IgD-negative memory B cell (primary cell): Measurements from ENCODE around the gene MYO1C. TPM values are rescaled to one million over a fixed set of nuclear protein-coding genes. Genes with fewer than 3 reads are reported as not detected.
A peak's percentile ranks its signal among the peaks of the same experiment; 100 is the strongest.
"Not testable (repeated sequence)": the region's sequence is repeated elsewhere in the genome, so short reads cannot be mapped to it uniquely, and the experiment has no call there.

Source experiments
- H3K27ac Mint-ChIP-seq, 3 donors: one replicate each; pipeline ENCODE4 v1.8.0; 2020 to 2022; ENCODE audit warnings: mild to moderate bottlenecking in 3 of 3, mixed read lengths in 3 of 3, moderate library complexity in 1 of 3
- H3K27me3 Mint-ChIP-seq: one replicate; pipeline ENCODE4 v1.8.0; 2021; ENCODE audit warnings: mixed read lengths
- H3K36me3 Mint-ChIP-seq: one replicate; pipeline ENCODE4 v1.8.0; 2020; ENCODE audit warnings: mild to moderate bottlenecking, mixed read lengths
- H3K4me1 Mint-ChIP-seq, 3 donors: one replicate each; pipeline ENCODE4 v1.8.0; 2020 to 2022; ENCODE audit warnings: mixed read lengths in 3 of 3, mild to moderate bottlenecking in 1 of 3
- H3K4me3 Mint-ChIP-seq, 4 donors: one replicate each; pipeline ENCODE4 v1.8.0; 2020 to 2022; ENCODE audit warnings: mild to moderate bottlenecking in 4 of 4, mixed read lengths in 4 of 4, moderate library complexity in 3 of 4
- H3K9me3 Mint-ChIP-seq, 3 donors: one replicate each; pipeline ENCODE4 v1.8.0; 2020 to 2021; ENCODE audit warnings: mixed read lengths in 3 of 3, mild to moderate bottlenecking in 1 of 3
- polyA plus RNA-seq: library from polyadenylated mRNA; unstranded; fragments of 300-500 nt; fragmentation: Illumina TruSeq; gene quantifications from one replicate; pipeline ENCODE4 v1.2.3, GENCODE V29; 2021

Gene MYO1C
- polyA plus RNA-seq, 1 donor from 2014 or later: 29.6 TPM

GRCh38 chr17:1447052-1447451, 45.4 kb downstream of the MYO1C start:
- no peak overlapping the region for H3K27ac Mint-ChIP-seq
- no peaks in the 10 kb centered on the region for H3K27me3 Mint-ChIP-seq
- H3K9me3 Mint-ChIP-seq: no peaks in the 10 kb centered on the region
- peaks cover 12 to 28% (median 17%) of the 10 kb centered on the region in 3 donors for H3K4me1 Mint-ChIP-seq
- no peaks in the 10 kb centered on the region for H3K36me3 Mint-ChIP-seq
- no peak overlapping the region for H3K4me3 Mint-ChIP-seq

GRCh38 chr17:1446201-1446600, 46.3 kb downstream of the MYO1C start:
- peaks cover 9 to 24% (median 14%) of the 10 kb centered on the region in 3 donors for H3K4me1 Mint-ChIP-seq
- no peak overlapping the region for H3K4me3 Mint-ChIP-seq
- no peaks in the 10 kb centered on the region for H3K36me3 Mint-ChIP-seq
- no peaks in the 10 kb centered on the region for H3K9me3 Mint-ChIP-seq
- H3K27ac Mint-ChIP-seq: peak overlapping the region in 2 of 3 donors; percentile 50 to 71
- H3K27me3 Mint-ChIP-seq: no peaks in the 10 kb centered on the region

DNA sequence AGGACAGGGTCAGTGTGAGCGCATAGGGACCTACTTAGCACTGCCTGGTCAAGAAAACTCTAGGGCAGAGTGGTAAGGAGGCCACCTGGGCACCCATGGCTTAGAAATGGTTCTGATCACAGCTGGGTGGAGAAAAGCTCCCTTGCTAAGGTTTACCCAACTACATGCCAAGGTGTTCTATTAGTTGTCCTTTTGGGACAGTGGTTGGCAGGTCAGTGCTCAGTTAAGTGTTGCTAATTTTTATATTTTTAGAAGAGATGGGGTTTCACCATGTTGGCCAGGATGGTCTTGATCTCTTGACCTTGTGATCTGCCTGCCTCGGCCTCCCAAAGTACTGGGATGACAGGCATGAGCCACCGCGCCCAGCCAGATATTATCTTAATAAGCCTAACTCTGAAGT, 46.8 kb downstream of the MYO1C start:
- H3K4me1 Mint-ChIP-seq: peaks cover 9 to 24% (median 14%) of the 10 kb centered on the region in 3 donors
- H3K9me3 Mint-ChIP-seq, H3K36me3 Mint-ChIP-seq, H3K27me3 Mint-ChIP-seq, H3K4me3 Mint-ChIP-seq: not testable (repeated sequence)
- peak overlapping the region in 1 of 3 donors; percentile 71 for H3K27ac Mint-ChIP-seq

DNA sequence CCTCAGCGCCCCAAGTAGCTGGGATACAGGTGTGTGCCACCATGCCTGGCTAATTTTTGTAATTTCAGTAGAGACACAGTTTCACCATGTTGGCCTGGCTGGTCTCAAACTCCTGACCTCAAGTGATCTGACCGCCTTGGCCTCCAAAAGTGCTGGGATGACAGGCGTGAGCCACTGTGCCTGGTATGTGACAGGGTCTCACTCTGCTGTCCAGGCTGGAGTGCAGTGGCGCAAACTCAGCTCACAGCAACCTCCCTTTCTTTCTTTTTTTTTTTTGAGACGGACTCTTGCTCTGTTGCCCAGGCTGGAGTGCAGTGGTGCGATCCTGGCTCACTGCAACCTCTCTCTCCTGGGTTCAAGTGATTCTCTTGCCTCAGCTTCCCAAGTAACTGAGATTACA, 49.8 kb downstream of the MYO1C start:
- H3K27ac Mint-ChIP-seq, H3K36me3 Mint-ChIP-seq, H3K9me3 Mint-ChIP-seq, H3K27me3 Mint-ChIP-seq, H3K4me3 Mint-ChIP-seq: not testable (repeated sequence)
- peaks cover 9 to 16% (median 15%) of the 10 kb centered on the region in 3 donors for H3K4me1 Mint-ChIP-seq

GRCh38 chr17:1442187-1442586, 50.3 kb downstream of the MYO1C start:
- H3K9me3 Mint-ChIP-seq: no peaks in the 10 kb centered on the region
- no peaks in the 10 kb centered on the region for H3K27me3 Mint-ChIP-seq
- peaks cover 9 to 15% (median 15%) of the 10 kb centered on the region in 3 donors for H3K4me1 Mint-ChIP-seq
- H3K4me3 Mint-ChIP-seq: no peak overlapping the region
- H3K36me3 Mint-ChIP-seq: peaks cover 3% of the 10 kb centered on the region
- no peak overlapping the region for H3K27ac Mint-ChIP-seq

DNA sequence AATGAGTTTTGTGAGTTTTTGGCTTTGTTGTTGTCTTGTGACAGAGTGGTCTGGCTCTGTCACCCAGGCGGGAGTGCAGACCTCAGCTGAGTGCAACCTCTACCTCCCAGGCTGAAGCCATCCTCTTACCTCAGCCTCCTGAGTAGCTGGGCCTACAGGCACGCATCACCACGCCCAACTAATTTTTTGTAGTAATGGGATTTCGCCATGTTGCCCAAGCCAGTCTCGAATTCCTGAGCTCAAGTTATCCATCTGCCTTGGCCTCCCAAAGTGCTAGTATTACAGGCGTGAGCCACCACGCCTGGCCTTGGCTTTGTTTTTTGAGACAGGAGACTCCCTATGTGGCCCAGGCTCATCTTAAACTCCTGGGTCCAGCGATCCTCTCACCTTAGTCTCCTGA, 51.6 kb downstream of the MYO1C start:
- H3K4me3 Mint-ChIP-seq: no peak overlapping the region
- H3K9me3 Mint-ChIP-seq: no peaks in the 10 kb centered on the region
- no peak overlapping the region for H3K27ac Mint-ChIP-seq
- H3K4me1 Mint-ChIP-seq: peaks cover 5 to 14% (median 7%) of the 10 kb centered on the region in 3 donors
- no peaks in the 10 kb centered on the region for H3K27me3 Mint-ChIP-seq
- peaks cover 3% of the 10 kb centered on the region for H3K36me3 Mint-ChIP-seq

DNA sequence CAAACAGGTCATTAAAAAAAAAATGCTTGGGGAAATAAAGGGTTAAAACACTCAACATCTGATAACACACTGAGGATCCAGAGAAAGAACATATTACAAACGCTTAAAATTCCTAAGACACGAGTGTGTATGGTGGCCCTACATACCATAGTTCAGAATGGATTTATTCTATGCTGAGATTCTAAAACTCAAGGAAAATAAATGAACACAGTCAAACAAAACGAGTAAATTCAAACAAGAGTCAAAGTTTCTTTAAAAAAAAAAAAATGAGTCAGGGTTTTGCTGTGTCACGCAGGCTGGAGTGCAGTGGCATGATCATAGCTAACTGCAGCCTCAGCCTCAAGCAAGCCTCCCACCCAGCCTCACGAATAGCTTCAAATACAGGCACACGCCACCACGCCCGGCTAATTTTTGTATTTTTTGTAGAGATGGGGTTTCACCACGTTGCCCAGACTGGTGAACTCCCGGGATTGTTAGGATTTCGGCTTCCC, 53.8 kb downstream of the MYO1C start:
- H3K4me1 Mint-ChIP-seq: peaks cover 0 to 11% (median 6%) of the 10 kb centered on the region in 3 donors
- no peak overlapping the region for H3K27ac Mint-ChIP-seq
- H3K4me3 Mint-ChIP-seq: no peak overlapping the region
- no peaks in the 10 kb centered on the region for H3K9me3 Mint-ChIP-seq
- H3K36me3 Mint-ChIP-seq: peaks cover 5% of the 10 kb centered on the region
- no peaks in the 10 kb centered on the region for H3K27me3 Mint-ChIP-seq

DNA sequence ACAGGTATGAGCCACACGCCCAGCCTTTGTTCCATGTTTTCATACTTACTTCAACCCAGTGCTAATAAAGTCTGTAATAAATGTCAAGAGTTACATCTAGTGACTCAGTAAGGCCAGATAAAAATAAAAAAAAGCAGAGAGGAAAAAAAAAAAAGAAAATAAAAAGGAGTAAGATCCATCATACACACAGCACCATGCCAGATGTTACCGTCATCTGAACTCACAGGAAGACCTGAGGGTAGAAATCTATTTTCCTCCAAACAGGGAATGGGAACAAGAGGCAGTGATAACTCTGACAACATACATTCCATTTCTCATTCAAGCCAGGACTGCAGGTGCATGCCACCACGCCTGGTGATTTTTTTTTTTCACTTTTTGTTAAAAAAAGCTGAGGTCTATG, 57.2 kb downstream of the MYO1C start:
- no peaks in the 10 kb centered on the region for H3K9me3 Mint-ChIP-seq
- H3K36me3 Mint-ChIP-seq: peaks cover 5% of the 10 kb centered on the region
- peaks cover 9 to 25% (median 11%) of the 10 kb centered on the region in 3 donors for H3K4me1 Mint-ChIP-seq
- H3K27me3 Mint-ChIP-seq: no peaks in the 10 kb centered on the region
- peak overlapping the region in 1 of 3 donors; percentile 46 for H3K27ac Mint-ChIP-seq
- H3K4me3 Mint-ChIP-seq: no peak overlapping the region

DNA sequence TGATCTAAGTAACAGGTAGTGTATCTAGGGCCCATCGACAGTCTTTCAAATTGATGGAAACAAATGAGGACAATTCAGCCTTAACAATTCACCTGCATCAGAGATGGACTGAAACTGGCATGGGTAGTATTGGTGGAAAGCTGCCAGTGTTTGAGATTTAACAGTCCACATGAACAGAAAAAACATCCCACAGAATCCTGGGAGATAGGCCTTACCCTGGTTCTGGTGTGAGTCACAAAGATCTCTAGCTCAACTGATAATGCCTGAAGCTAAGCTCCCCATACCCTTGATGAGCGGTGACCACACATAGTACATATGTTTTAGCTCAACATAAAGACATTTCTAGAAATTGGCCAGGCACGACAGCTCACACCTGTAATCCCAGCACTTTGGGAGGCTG, 58.3 kb downstream of the MYO1C start:
- Mint-ChIP-seq H3K4me1 (peaks cover 9 to 25% (median 11%) of the 10 kb centered on the region in 3 donors), H3K36me3 (peaks cover 2% of the 10 kb centered on the region), H3K27ac (no peak overlapping the region), H3K9me3 (no peaks in the 10 kb centered on the region), H3K27me3 (no peaks in the 10 kb centered on the region), H3K4me3 (no peak overlapping the region)

GRCh38 chr17:1431631-1432104, 60.8 kb downstream of the MYO1C start:
- Mint-ChIP-seq H3K27me3 (no peaks in the 10 kb centered on the region), H3K27ac (no peak overlapping the region), H3K4me1 (peaks cover 5 to 22% (median 11%) of the 10 kb centered on the region in 3 donors), H3K4me3 (peak overlapping the region in 1 of 4 donors; percentile 65), H3K36me3 (peaks cover 2% of the 10 kb centered on the region), H3K9me3 (no peaks in the 10 kb centered on the region)

DNA sequence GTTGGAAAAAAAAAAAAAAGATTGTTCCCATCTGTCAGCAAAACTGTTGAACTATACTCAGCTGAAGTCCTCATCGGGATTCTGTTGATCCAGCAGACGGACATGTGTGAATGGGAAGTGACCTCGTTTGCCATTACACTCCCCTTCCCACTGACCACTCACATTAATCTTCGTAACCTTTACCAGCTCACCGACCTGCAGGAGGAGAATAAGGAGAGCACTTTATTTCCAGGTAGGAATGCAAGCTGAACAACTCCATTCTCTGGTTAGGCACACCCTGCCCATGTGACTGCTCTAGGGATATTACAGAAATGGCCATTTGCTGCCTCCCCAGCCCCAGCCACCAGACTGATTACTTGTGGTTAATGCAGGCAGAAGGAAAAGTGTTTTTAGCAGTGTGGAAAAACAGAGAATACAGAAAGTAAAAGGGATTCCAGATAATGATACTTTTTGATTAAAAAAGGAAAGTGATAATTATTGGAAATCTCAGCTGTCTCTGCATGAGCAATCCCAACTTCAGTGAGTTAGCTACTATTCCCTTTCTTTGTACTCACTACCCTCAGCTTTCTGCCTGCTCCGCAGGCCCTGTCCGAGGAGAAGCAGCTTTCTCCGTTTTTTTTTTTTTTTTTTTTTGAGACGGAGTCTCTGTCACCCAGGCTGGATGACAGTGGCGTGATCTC, 68.9 kb downstream of the MYO1C start:
- peaks cover 0 to 2% (median 0%) of the 10 kb centered on the region in 3 donors for H3K4me1 Mint-ChIP-seq
- no peaks in the 10 kb centered on the region for H3K27me3 Mint-ChIP-seq
- no peaks in the 10 kb centered on the region for H3K36me3 Mint-ChIP-seq
- H3K9me3 Mint-ChIP-seq: no peaks in the 10 kb centered on the region
- H3K4me3 Mint-ChIP-seq: no peak overlapping the region
- H3K27ac Mint-ChIP-seq: peak overlapping the region in 1 of 3 donors; percentile 55

DNA sequence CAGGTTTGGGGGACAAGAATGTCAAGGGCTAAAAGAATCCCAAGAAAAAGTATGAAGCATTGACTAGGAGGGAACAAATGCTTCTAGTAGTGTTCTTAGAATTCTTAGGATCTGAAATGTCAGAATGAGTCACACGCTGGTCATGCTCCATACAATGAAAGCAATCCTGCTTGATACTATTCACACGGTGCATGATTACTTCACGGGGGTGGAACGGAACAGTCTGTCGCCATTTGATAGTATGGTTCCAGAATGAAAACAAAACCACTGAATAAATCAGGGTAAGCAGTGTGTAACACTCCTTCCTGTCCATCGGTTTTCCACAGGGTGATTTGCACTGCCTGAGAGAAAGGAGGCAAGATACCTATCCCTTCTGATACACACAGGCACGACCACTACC, 69.6 kb downstream of the MYO1C start:
- Mint-ChIP-seq H3K27me3 (no peaks in the 10 kb centered on the region), H3K9me3 (no peaks in the 10 kb centered on the region), H3K4me1 (peaks cover 0 to 2% (median 0%) of the 10 kb centered on the region in 3 donors), H3K4me3 (no peak overlapping the region), H3K27ac (no peak overlapping the region), H3K36me3 (peaks cover 1% of the 10 kb centered on the region)

DNA sequence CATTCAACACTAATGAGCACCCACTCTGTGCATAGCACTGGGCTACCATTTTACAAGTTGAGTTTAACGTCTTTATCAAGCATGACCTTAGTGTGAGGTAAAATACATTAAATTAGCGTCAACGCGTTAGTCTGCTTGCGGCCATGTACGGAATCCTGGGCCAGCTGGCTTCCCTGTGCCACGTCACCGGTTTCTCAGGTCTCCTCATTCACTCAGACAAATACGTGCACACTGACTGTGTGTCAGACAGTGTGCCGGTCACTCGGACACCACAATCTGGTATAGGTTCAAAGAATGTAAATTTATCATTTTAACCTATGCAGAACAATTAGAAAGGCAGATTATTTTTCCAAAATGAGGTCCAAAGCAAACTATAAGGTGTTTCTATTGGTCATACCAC, 71.0 kb downstream of the MYO1C start:
- Mint-ChIP-seq H3K4me3 (no peak overlapping the region), H3K27me3 (no peaks in the 10 kb centered on the region), H3K4me1 (peaks cover 0 to 2% (median 0%) of the 10 kb centered on the region in 3 donors), H3K9me3 (no peaks in the 10 kb centered on the region), H3K27ac (peak overlapping the region in 1 of 3 donors; percentile 31), H3K36me3 (peaks cover 2% of the 10 kb centered on the region)

GRCh38 chr17:1420981-1421380, 71.5 kb downstream of the MYO1C start:
- no peaks in the 10 kb centered on the region for H3K27me3 Mint-ChIP-seq
- H3K9me3 Mint-ChIP-seq: no peaks in the 10 kb centered on the region
- no peak overlapping the region for H3K27ac Mint-ChIP-seq
- H3K36me3 Mint-ChIP-seq: peaks cover 2% of the 10 kb centered on the region
- H3K4me3 Mint-ChIP-seq: no peak overlapping the region
- H3K4me1 Mint-ChIP-seq: peaks cover 0 to 2% (median 0%) of the 10 kb centered on the region in 3 donors

DNA sequence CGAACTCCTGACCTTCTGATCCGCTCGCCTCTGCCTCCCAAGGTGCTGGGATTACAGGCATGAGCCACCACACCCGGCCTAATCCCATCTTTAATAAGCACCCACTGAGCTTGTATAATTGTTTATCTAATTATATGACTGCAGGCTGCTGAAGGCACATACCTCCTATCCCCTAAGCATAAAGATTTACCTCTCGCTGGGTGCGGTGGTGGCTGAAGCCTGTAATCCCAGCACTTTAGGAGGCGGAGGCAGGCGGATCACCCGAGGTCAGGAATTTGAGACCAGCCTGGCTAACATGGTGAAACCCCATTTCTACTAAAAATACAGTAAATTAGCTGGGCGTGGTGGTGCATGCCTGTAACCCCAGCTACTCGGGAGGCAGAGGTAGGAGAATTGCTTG, 72.3 kb downstream of the MYO1C start:
- Mint-ChIP-seq H3K27me3 (no peaks in the 10 kb centered on the region), H3K9me3 (no peaks in the 10 kb centered on the region), H3K36me3 (peaks cover 2% of the 10 kb centered on the region), H3K27ac (no peak overlapping the region), H3K4me3 (no peak overlapping the region), H3K4me1 (peaks cover 0 to 1% (median 0%) of the 10 kb centered on the region in 3 donors)

DNA sequence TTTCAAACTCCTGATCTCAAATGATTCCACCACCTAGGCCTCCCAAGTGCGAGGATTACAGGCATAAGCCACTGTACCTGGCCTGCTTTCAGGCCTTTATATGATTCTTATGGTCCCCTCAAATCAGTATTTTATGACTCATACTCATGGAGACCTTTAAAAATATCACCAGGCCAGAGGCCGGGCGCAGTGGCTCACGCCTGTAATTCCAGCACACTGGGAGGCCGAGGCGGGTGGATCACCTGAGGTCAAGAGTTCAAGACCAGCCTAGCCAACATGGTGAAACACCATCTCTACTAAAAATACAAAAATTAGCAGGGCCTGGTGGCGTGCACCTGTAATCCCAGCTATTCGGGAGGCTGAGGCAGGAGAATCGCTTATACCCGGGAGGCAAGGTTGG, 74.0 kb downstream of the MYO1C start:
- not testable (repeated sequence) for H3K27me3 Mint-ChIP-seq, H3K4me1 Mint-ChIP-seq, H3K4me3 Mint-ChIP-seq, H3K9me3 Mint-ChIP-seq, H3K36me3 Mint-ChIP-seq
- H3K27ac Mint-ChIP-seq: peak overlapping the region in 1 of 3 donors; percentile 10
